Activated CD4-positive, alpha-beta T cell treated with anti-CD3 and anti-CD28 coated beads, Interleukin-2, amount 10 ng/mL, durations not matched to agents 7 days and 5 days (primary cell): ENCODE results near the gene TFPT. TPM values are rescaled to one million over a fixed set of nuclear protein-coding genes. Genes with fewer than 3 reads are reported as not detected.
A peak's percentile ranks its signal among the peaks of the same experiment; 100 is the strongest.

Source experiments
- CTCF ChIA-PET: fragments of 350-600 bp; sonication (Branson Sonifier 250); formaldehyde crosslinking; loops from one replicate; lab custom pipeline; 2021; ENCODE audit warnings: antibody characterized with exemption; lab: Charles Lee
- POLR2A ChIA-PET: fragments of 350-600 bp; sonication (Branson Sonifier 250); formaldehyde crosslinking; loops from one replicate; lab custom pipeline; 2021; ENCODE audit warnings: antibody characterized with exemption; lab: Charles Lee
- DNase-seq: peaks from one replicate; pipeline ENCODE4 v3.0.0-alpha.2; 2020
- H3K27ac Mint-ChIP-seq: one replicate; pipeline ENCODE4 v1.8.0; 2021; ENCODE audit warnings: mild to moderate bottlenecking, moderate library complexity, mixed read lengths
- H3K27me3 Mint-ChIP-seq: one replicate; pipeline ENCODE4 v1.8.0; 2021; ENCODE audit warnings: mixed read lengths
- H3K36me3 Mint-ChIP-seq: one replicate; pipeline ENCODE4 v1.8.0; 2021; ENCODE audit warnings: low read depth, mixed read lengths
- H3K4me1 Mint-ChIP-seq: one replicate; pipeline ENCODE4 v1.8.0; 2021; ENCODE audit warnings: mixed read lengths
- H3K4me3 Mint-ChIP-seq: one replicate; pipeline ENCODE4 v1.8.0; 2021; ENCODE audit warnings: mild to moderate bottlenecking, moderate library complexity, mixed read lengths
- H3K9me3 Mint-ChIP-seq: one replicate; pipeline ENCODE4 v1.8.0; 2021; ENCODE audit warnings: mixed read lengths
- total RNA-seq, 2 experiments: library from RNA; stranded (reverse); gene quantifications; one replicate each; pipeline ENCODE4 v1.2.3, GENCODE V29; 2021

Gene TFPT
- total RNA-seq, 2 experiments from 2014 or later = 39.5 to 42.4 TPM

- Mint-ChIP-seq H3K36me3 (peaks cover 8% of the 10 kb centered on the region), H3K4me3 (no peak overlapping the region), H3K9me3 (no peaks in the 10 kb centered on the region), H3K4me1 (no peaks in the 10 kb centered on the region), H3K27ac (no peak overlapping the region), H3K27me3 (no peaks in the 10 kb centered on the region)
- DNase-seq = no peak
- ChIA-PET POLR2A (no interaction called here), CTCF (no interaction called here)
Measured at GRCh38 chr19:54128796-54129616, 13.5 kb upstream of the TFPT start.

- peaks cover 11% of the 10 kb centered on the region for H3K36me3 Mint-ChIP-seq
- no peaks in the 10 kb centered on the region for H3K4me1 Mint-ChIP-seq
- H3K27ac Mint-ChIP-seq = no peak overlapping the region
- no peaks in the 10 kb centered on the region for H3K9me3 Mint-ChIP-seq
- no peak overlapping the region for H3K4me3 Mint-ChIP-seq
- no peaks in the 10 kb centered on the region for H3K27me3 Mint-ChIP-seq
- POLR2A ChIA-PET = no interaction called here
- no peak for DNase-seq
- CTCF ChIA-PET = no interaction called here
Measured at GRCh38 chr19:54128441-54128725, 12.9 kb upstream of the TFPT start.

- Mint-ChIP-seq H3K27me3 (no peaks in the 10 kb centered on the region), H3K4me3 (no peak overlapping the region), H3K4me1 (no peaks in the 10 kb centered on the region), H3K36me3 (peaks cover 13% of the 10 kb centered on the region), H3K9me3 (no peaks in the 10 kb centered on the region), H3K27ac (no peak overlapping the region)
- ChIA-PET POLR2A (no interaction called here), CTCF (interaction anchor here (1.8 kb wide), 1 partner anchor 12 kb away, joined by 5 read pairs; the partner anchor contains the start of genes PRPF31 and TFPT)
- DNase-seq = no peak
Measured at GRCh38 chr19:54127688-54128440, 12.4 kb upstream of the TFPT start.

- Mint-ChIP-seq H3K9me3 (no peaks in the 10 kb centered on the region), H3K27ac (no peak overlapping the region), H3K4me3 (no peak overlapping the region), H3K36me3 (peaks cover 20% of the 10 kb centered on the region), H3K4me1 (no peaks in the 10 kb centered on the region), H3K27me3 (no peaks in the 10 kb centered on the region)
- CTCF ChIA-PET = no interaction called here
- POLR2A ChIA-PET = no interaction called here
- DNase-seq = no peak
Measured at GRCh38 chr19:54125713-54126112, 10.3 kb upstream of the TFPT start.

- H3K4me3 Mint-ChIP-seq = no peak overlapping the region
- H3K4me1 Mint-ChIP-seq = no peaks in the 10 kb centered on the region
- no peaks in the 10 kb centered on the region for H3K9me3 Mint-ChIP-seq
- DNase-seq = no peak
- ChIA-PET POLR2A (no interaction called here), CTCF (interaction anchor here (0.6 to 1.0 kb wide), 2 partner anchors 18 to 104 kb away, joined by 3 read pairs; no protein-coding TSS in a partner anchor)
- H3K36me3 Mint-ChIP-seq = peaks cover 25% of the 10 kb centered on the region
- no peak overlapping the region for H3K27ac Mint-ChIP-seq
- no peaks in the 10 kb centered on the region for H3K27me3 Mint-ChIP-seq
Measured at GRCh38 chr19:54124393-54124792, 8.9 kb upstream of the TFPT start.

- Mint-ChIP-seq H3K27me3 (no peaks in the 10 kb centered on the region), H3K4me3 (no peak overlapping the region), H3K4me1 (no peaks in the 10 kb centered on the region), H3K9me3 (no peaks in the 10 kb centered on the region), H3K27ac (no peak overlapping the region), H3K36me3 (peaks cover 23% of the 10 kb centered on the region)
- POLR2A ChIA-PET = interaction anchor here (0.6 kb wide), 1 partner anchor 9 kb away, joined by 3 read pairs; no protein-coding TSS in a partner anchor
- no peak for DNase-seq
- CTCF ChIA-PET = interaction anchor here (0.6 to 1.0 kb wide), 2 partner anchors 18 to 105 kb away, joined by 3 read pairs; no protein-coding TSS in a partner anchor
Measured at GRCh38 chr19:54123682-54124081, 8.2 kb upstream of the TFPT start.

GRCh38 chr19:54121259-54121658, 5.8 kb upstream of the TFPT start:
- H3K36me3 Mint-ChIP-seq = peaks cover 19% of the 10 kb centered on the region
- no peak overlapping the region for H3K4me3 Mint-ChIP-seq
- H3K27me3 Mint-ChIP-seq = no peaks in the 10 kb centered on the region
- CTCF ChIA-PET = interaction anchor here (1.4 kb wide), 1 partner anchor 15 kb away, joined by 3 read pairs; no protein-coding TSS in a partner anchor
- no peak for DNase-seq
- H3K9me3 Mint-ChIP-seq = no peaks in the 10 kb centered on the region
- H3K27ac Mint-ChIP-seq = no peak overlapping the region
- H3K4me1 Mint-ChIP-seq = peaks cover 13% of the 10 kb centered on the region
- POLR2A ChIA-PET = no interaction called here

- POLR2A ChIA-PET = interaction anchor here (0.5 to 2.2 kb wide), 3 partner anchors 9 to 319 kb away, joined by 3 to 13 read pairs (median 6); partner anchors contain the start of gene CNOT3
- DNase-seq = peak; percentile 74
- CTCF ChIA-PET = interaction anchor here (0.7 to 2.0 kb wide), 6 partner anchors 11 to 240 kb away, joined by 3 to 10 read pairs (median 4); partner anchors contain the start of gene CNOT3
- Mint-ChIP-seq H3K4me3 (peak overlapping the region; percentile 87), H3K36me3 (peaks cover 35% of the 10 kb centered on the region), H3K9me3 (no peaks in the 10 kb centered on the region), H3K4me1 (peaks cover 35% of the 10 kb centered on the region), H3K27me3 (no peaks in the 10 kb centered on the region), H3K27ac (peak overlapping the region; percentile 91)
Measured at GRCh38 chr19:54114340-54115108, 933 bp downstream of the TFPT start.

GRCh38 chr19:54109651-54110050, 5.8 kb downstream of the TFPT start:
- Mint-ChIP-seq H3K27ac (no peak overlapping the region), H3K4me3 (no peak overlapping the region), H3K9me3 (no peaks in the 10 kb centered on the region), H3K36me3 (peaks cover 47% of the 10 kb centered on the region), H3K27me3 (no peaks in the 10 kb centered on the region), H3K4me1 (peaks cover 26% of the 10 kb centered on the region)
- DNase-seq = no peak
- ChIA-PET POLR2A (no interaction called here), CTCF (no interaction called here)

GRCh38 chr19:54108496-54108895, 7.0 kb downstream of the TFPT start:
- H3K4me3 Mint-ChIP-seq = no peak overlapping the region
- peaks cover 39% of the 10 kb centered on the region for H3K36me3 Mint-ChIP-seq
- no peaks in the 10 kb centered on the region for H3K9me3 Mint-ChIP-seq
- ChIA-PET CTCF (no interaction called here), POLR2A (no interaction called here)
- H3K4me1 Mint-ChIP-seq = peaks cover 23% of the 10 kb centered on the region
- no peaks in the 10 kb centered on the region for H3K27me3 Mint-ChIP-seq
- DNase-seq = no peak
- H3K27ac Mint-ChIP-seq = no peak overlapping the region

GRCh38 chr19:54107876-54108490, 7.5 kb downstream of the TFPT start:
- no peak for DNase-seq
- no peaks in the 10 kb centered on the region for H3K27me3 Mint-ChIP-seq

GRCh38 chr19:54106716-54107115, 8.7 kb downstream of the TFPT start:
- Mint-ChIP-seq H3K27me3 (no peaks in the 10 kb centered on the region), H3K27ac (peak overlapping the region; percentile 57), H3K9me3 (no peaks in the 10 kb centered on the region), H3K4me1 (peaks cover 28% of the 10 kb centered on the region), H3K4me3 (no peak overlapping the region), H3K36me3 (peaks cover 32% of the 10 kb centered on the region)
- POLR2A ChIA-PET = no interaction called here
- CTCF ChIA-PET = interaction anchor here (1.2 kb wide), 1 partner anchor 11 kb away, joined by 3 read pairs; no protein-coding TSS in a partner anchor
- DNase-seq = no peak

More at GRCh38 chr19:54107876-54108490, 7.5 kb downstream of the TFPT start:
- Mint-ChIP-seq H3K4me3 (no peak overlapping the region), H3K36me3 (peaks cover 35% of the 10 kb centered on the region), H3K27ac (no peak overlapping the region), H3K4me1 (peaks cover 23% of the 10 kb centered on the region), H3K9me3 (no peaks in the 10 kb centered on the region)
- POLR2A ChIA-PET = no interaction called here
- CTCF ChIA-PET = interaction anchor here (1.2 kb wide), 1 partner anchor 10 kb away, joined by 3 read pairs; no protein-coding TSS in a partner anchor
